Measurements from ENCODE around the gene TP53INP2. TPM values are rescaled to one million over a fixed set of nuclear protein-coding genes. Genes with fewer than 3 reads are reported as not detected.
A peak's percentile ranks its signal among the peaks of the same experiment; 100 is the strongest.

TP53INP2 gene
- total and polyA plus RNA-seq, 2 of the 13 experiments (the other 11 are each of a cell fraction or from before 2014, with no cell fraction given): 5.2 to 18.8 TPM

GRCh38 chr20:34706912-34707784, 3.0 kb downstream of the TP53INP2 start (continued):
- TF ChIP-seq FOXP4 (CRISPR knock-in tag; IDR thresholded peaks at IDR 0.05) (peak; percentile 68), SMAD1 (CRISPR knock-in tag; IDR thresholded peaks at IDR 0.05; ENCODE audit: borderline replicate concordance, low read depth) (no peak), MTF2 (CRISPR knock-in tag; IDR thresholded peaks at IDR 0.05; ENCODE audit: borderline replicate concordance) (no peak), ZNF235 (CRISPR knock-in tag; IDR thresholded peaks at IDR 0.05; ENCODE audit: borderline replicate concordance) (0 out of 2 replicates have a peak, but pooled peaks have one; percentile 47), BORCS8-MEF2B (CRISPR knock-in tag; IDR thresholded peaks at IDR 0.05) (0 out of 2 replicates have a peak, but pooled peaks have one; percentile 18), ZNF333 (CRISPR knock-in tag; IDR thresholded peaks at IDR 0.05; ENCODE audit: borderline replicate concordance) (peak; percentile 56; the same call in 1 of the 2 replicates), SIX1 (CRISPR knock-in tag; IDR thresholded peaks at IDR 0.05; ENCODE audit: borderline replicate concordance) (peak; percentile 26; the same call in 1 of the 2 replicates), ZGPAT (CRISPR knock-in tag; IDR thresholded peaks at IDR 0.05) (peak; percentile 75; the same call in 1 of the 2 replicates), HNRNPL (IDR thresholded peaks at IDR 0.05; ENCODE audit: low read depth, low read length) (no peak), KDM1A (CRISPR knock-in tag; IDR thresholded peaks at IDR 0.05) (peak; percentile 40; the same call in 1 of the 2 replicates), MED1 (CRISPR knock-in tag; IDR thresholded peaks at IDR 0.05) (peak; percentile 80), ETS1 (CRISPR knock-in tag; IDR thresholded peaks at IDR 0.05) (no peak; the same call in 1 of the 2 replicates), FOXP1 (IDR thresholded peaks at IDR 0.05) (no peak), FOXP1 (CRISPR knock-in tag; IDR thresholded peaks at IDR 0.05) (peak; percentile 57), EHMT2 (IDR thresholded peaks at IDR 0.05; ENCODE audit: borderline replicate concordance, low read depth, low read length) (peak; percentile 54; the same call in 1 of the 2 replicates), ZBTB20 (CRISPR knock-in tag; IDR thresholded peaks at IDR 0.05; ENCODE audit: borderline replicate concordance, low read depth) (no peak), NFIC (IDR thresholded peaks at IDR 0.05; ENCODE audit: low read length) (peak; percentile 73)
